ENCODE results near the gene CLASRP. TPM values are rescaled to one million over a fixed set of nuclear protein-coding genes. Genes with fewer than 3 reads are reported as not detected.
A peak's percentile ranks its signal among the peaks of the same experiment; 100 is the strongest.
"Not testable (repeated sequence)": the region's sequence is repeated elsewhere in the genome, so short reads cannot be mapped to it uniquely, and the experiment has no call there.

Gene CLASRP
- polyA plus RNA-seq, 2 of the 4 experiments (the other 2 are of a cell fraction): 39.0 to 86.4 TPM

GRCh38 chr19:45118106-45118505, 79.3 kb downstream of the CLASRP start:
- FAIRE-seq (no peak), ATAC-seq (peak in 1 of 2 experiments; percentile 19; a peak in 3 of 6 replicates), DNase-seq (ENCODE audit: low read depth in 1 of 2, low spot score in 1 of 2) (no peak)
- H3K4me2 ChIP-seq: no peak overlapping the region
- 88% methylated on average over 4 of the region's 5 CpGs for WGBS (ENCODE audit: missing lambda C conversion rate)
- TF ChIP-seq POLR2A (IDR thresholded peaks at IDR 0.05; ENCODE audit: low read length) (no peak), HMGXB4 (CRISPR knock-in tag; IDR thresholded peaks at IDR 0.05; ENCODE audit: borderline replicate concordance) (no peak), TFCP2L1 (CRISPR knock-in tag; IDR thresholded peaks at IDR 0.05) (no peak), RAD21 (conservative IDR thresholded peaks at IDR 0.05 in 1 of 2, IDR thresholded peaks at IDR 0.05 in 1 of 2) (no peak), BHLHE40 (IDR thresholded peaks at IDR 0.05; ENCODE audit: low read depth, low read length) (no peak), CHD4 (IDR thresholded peaks at IDR 0.05; ENCODE audit: borderline replicate concordance) (no peak), NPAS2 (CRISPR knock-in tag; IDR thresholded peaks at IDR 0.05; ENCODE audit: borderline replicate concordance) (no peak), MAFK (IDR thresholded peaks at IDR 0.05; ENCODE audit: partially characterized antibody) (no peak), ESRRA (IDR thresholded peaks at IDR 0.05; ENCODE audit: borderline replicate concordance, low read length) (no peak), RCOR1 (IDR thresholded peaks at IDR 0.05; ENCODE audit: low read depth, low read length) (no peak), KDM1A (IDR thresholded peaks at IDR 0.05; ENCODE audit: low read depth) (no peak), POLR2AphosphoS2 (conservative IDR thresholded peaks at IDR 0.05; ENCODE audit: low read length) (no peak), FOSB (CRISPR knock-in tag; IDR thresholded peaks at IDR 0.05) (no peak)
- H3K27ac ChIP-seq: no peak overlapping the region
- no peak overlapping the region for H3K4me3 ChIP-seq
- ChIA-PET POLR2A (no interaction called here), CTCF (interaction anchor here (1.0 to 2.2 kb wide), 7 partner anchors 8 to 31 kb away, joined by 3 to 9 read pairs (median 6); no protein-coding TSS in a partner anchor)
- no peaks in the 10 kb centered on the region for H3K9me3 ChIP-seq
- H3K4me1 ChIP-seq: peaks cover 11% of the 10 kb centered on the region

- CTCF ChIA-PET: interaction anchor here (1.0 to 2.2 kb wide), 7 partner anchors 8 to 30 kb away, joined by 3 to 9 read pairs (median 5); no protein-coding TSS in a partner anchor
- not testable (repeated sequence) for ATAC-seq
Observed at GRCh38 chr19:45118591-45119355, 79.9 kb downstream of the CLASRP start.

GRCh38 chr19:45119582-45119981, 80.7 kb downstream of the CLASRP start:
- FAIRE-seq: no peak
- ChIA-PET CTCF (interaction anchor here (1.0 to 2.2 kb wide), 5 partner anchors 9 to 24 kb away, joined by 3 to 9 read pairs (median 6); no protein-coding TSS in a partner anchor), POLR2A (no interaction called here)
- H3K4me1 ChIP-seq: no peaks in the 10 kb centered on the region
- no peak overlapping the region for H3K27ac ChIP-seq
- H3K4me3 ChIP-seq: no peak overlapping the region
- H3K9me3 ChIP-seq: no peaks in the 10 kb centered on the region
- TF ChIP-seq CBX2 (IDR thresholded peaks at IDR 0.05; ENCODE audit: borderline replicate concordance, low read depth) (no peak), SREBF2 (IDR thresholded peaks at IDR 0.05) (no peak), CHD2 (IDR thresholded peaks at IDR 0.05; ENCODE audit: low read length, partially characterized antibody) (no peak), KDM5A (IDR thresholded peaks at IDR 0.05) (no peak), ELK1 (IDR thresholded peaks at IDR 0.05; ENCODE audit: low read depth, low read length) (no peak), POLR2A (IDR thresholded peaks at IDR 0.05; ENCODE audit: low read length) (no peak), TP53 (CRISPR knock-in tag; IDR thresholded peaks at IDR 0.05) (no peak), PBX3 (IDR thresholded peaks at IDR 0.05) (no peak), ATOH8 (CRISPR knock-in tag; IDR thresholded peaks at IDR 0.05; ENCODE audit: low read depth) (no peak), MAFK (IDR thresholded peaks at IDR 0.05; ENCODE audit: partially characterized antibody) (no peak), RFX5 (IDR thresholded peaks at IDR 0.05) (no peak), ESRRA (IDR thresholded peaks at IDR 0.05; ENCODE audit: borderline replicate concordance, low read length) (no peak), HDAC2 (IDR thresholded peaks at IDR 0.05) (no peak), MAZ (IDR thresholded peaks at IDR 0.05; ENCODE audit: borderline replicate concordance, low read depth, low read length) (no peak), NFE2L2 (conservative IDR thresholded peaks at IDR 0.05; ENCODE audit: low read length) (no peak), HMGXB4 (CRISPR knock-in tag; IDR thresholded peaks at IDR 0.05; ENCODE audit: borderline replicate concordance) (no peak), CEBPB (IDR thresholded peaks at IDR 0.05) (no peak)
- DNase-seq (ENCODE audit: low read depth in 1 of 2, low spot score in 1 of 2): no peak
- no peak for ATAC-seq
- H3K4me2 ChIP-seq: no peak overlapping the region
- WGBS (ENCODE audit: missing lambda C conversion rate): 88% methylated on average over 6 of the region's 6 CpGs

More at GRCh38 chr19:45118591-45119355, 79.9 kb downstream of the CLASRP start:
- DNase-seq (ENCODE audit: low read depth in 1 of 2, low spot score in 1 of 2); H3K27ac ChIP-seq; H3K4me3 ChIP-seq; H3K9me3 ChIP-seq; H3K4me2 ChIP-seq; FAIRE-seq; H3K4me1 ChIP-seq: not testable (repeated sequence)
- POLR2A ChIA-PET: interaction anchor here (0.7 kb wide), 1 partner anchor 31 kb away, joined by 3 read pairs; no protein-coding TSS in a partner anchor
- 83% methylated on average over 18 of the region's 18 CpGs for WGBS (ENCODE audit: missing lambda C conversion rate)

Data from A549 (cell line).